ENCODE results near the gene ECD. TPM values are rescaled to one million over a fixed set of nuclear protein-coding genes. Genes with fewer than 3 reads are reported as not detected.

ECD gene
- polyA plus RNA-seq, 2 of the 4 experiments (the other 2 are of a cell fraction): 26.5 to 53.6 TPM

DNA sequence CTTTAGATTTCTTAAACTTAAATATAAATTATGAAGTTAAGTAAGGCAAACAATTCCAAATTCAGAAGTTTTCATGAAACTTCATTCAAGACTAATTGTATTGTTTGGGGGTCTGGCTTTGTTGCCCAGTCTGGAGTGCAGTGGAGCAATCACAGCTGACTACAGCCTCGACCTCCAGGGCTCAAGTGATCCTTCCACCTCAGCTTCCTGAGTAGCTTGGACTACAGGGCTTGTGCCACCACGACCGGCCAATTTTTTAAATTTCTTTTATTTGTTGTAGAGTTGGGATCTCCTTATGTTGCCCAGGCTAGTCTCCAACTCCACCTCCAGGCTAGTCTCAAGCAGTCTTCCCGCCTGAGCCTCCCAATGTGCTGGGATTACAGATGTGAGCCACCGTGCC lies 83.6 kb downstream of the ECD start (continued):
- TF ChIP-seq HMGXB4 (CRISPR knock-in tag; IDR thresholded peaks at IDR 0.05; ENCODE audit: borderline replicate concordance): no peak
- TF ChIP-seq TP53 (CRISPR knock-in tag; IDR thresholded peaks at IDR 0.05): no peak

Small RNA genes within 50 kb of the gene (small RNA-seq; reads per million reads assigned to genes)
- gene RF00019 (0 reads per million in 6 experiments), gene SNORA11F (8.3 to 203 (median 21.2) reads per million in 6 experiments)

Other genes with a start within 250 kb of the ECD start
- not detected in 2 replicates for gene PLA2G12B, start 213.2 kb downstream of the ECD start, polyA plus RNA-seq (2011; rRNA removed)
- not detected in 3 replicates for gene PLA2G12B, start 213.2 kb downstream of the ECD start, polyA plus RNA-seq (2017; fragmentation: RNase III; extraction: RNeasy Plus Mini Kit Qiagen cat#74134 plus additional on column Dnase treatment)
- 46.1 and 49.0 TPM in 2 replicates for gene P4HA1, start 71.1 kb downstream of the ECD start, polyA plus RNA-seq (2011; rRNA removed)
- gene P4HA1, start 71.1 kb downstream of the ECD start, polyA plus RNA-seq (2017; fragmentation: RNase III; extraction: RNeasy Plus Mini Kit Qiagen cat#74134 plus additional on column Dnase treatment): 20.6 to 23.7 TPM (median 22.6 TPM) in 3 replicates
- gene NUDT13, start 57.6 kb downstream of the ECD start, polyA plus RNA-seq (2011; rRNA removed): 4.9 TPM in 2 replicates
- gene NUDT13, start 57.6 kb downstream of the ECD start, polyA plus RNA-seq (2017; fragmentation: RNase III; extraction: RNeasy Plus Mini Kit Qiagen cat#74134 plus additional on column Dnase treatment): 3.5 to 4.3 TPM (median 3.8 TPM) in 3 replicates
- 25.5 and 26.7 TPM in 2 replicates for gene FAM149B1, start 111 bp upstream of the ECD start, polyA plus RNA-seq (2011; rRNA removed)
- 6.9 to 8.4 TPM (median 7.0 TPM) in 3 replicates for gene FAM149B1, start 111 bp upstream of the ECD start, polyA plus RNA-seq (2017; fragmentation: RNase III; extraction: RNeasy Plus Mini Kit Qiagen cat#74134 plus additional on column Dnase treatment)
- 42.7 and 56.3 TPM in 2 replicates for gene DNAJC9, start 79.2 kb upstream of the ECD start, polyA plus RNA-seq (2011; rRNA removed)
- 45.6 to 47.4 TPM (median 46.0 TPM) in 3 replicates for gene DNAJC9, start 79.2 kb upstream of the ECD start, polyA plus RNA-seq (2017; fragmentation: RNase III; extraction: RNeasy Plus Mini Kit Qiagen cat#74134 plus additional on column Dnase treatment)
- 132 and 162 TPM in 2 replicates for gene MRPS16, start 84.6 kb upstream of the ECD start, polyA plus RNA-seq (2011; rRNA removed)
- gene MRPS16, start 84.6 kb upstream of the ECD start, polyA plus RNA-seq (2017; fragmentation: RNase III; extraction: RNeasy Plus Mini Kit Qiagen cat#74134 plus additional on column Dnase treatment): 158 to 166 TPM (median 160 TPM) in 3 replicates
- gene CFAP70, start 190.9 kb upstream of the ECD start, polyA plus RNA-seq (2011; rRNA removed): 0.95 and 0.98 TPM in 2 replicates
- 0.28 to 0.34 TPM (median 0.32 TPM) in 3 replicates for gene CFAP70, start 190.9 kb upstream of the ECD start, polyA plus RNA-seq (2017; fragmentation: RNase III; extraction: RNeasy Plus Mini Kit Qiagen cat#74134 plus additional on column Dnase treatment)
- 150 and 161 TPM in 2 replicates for gene ANXA7, start 246.1 kb upstream of the ECD start, polyA plus RNA-seq (2011; rRNA removed)
- gene ANXA7, start 246.1 kb upstream of the ECD start, polyA plus RNA-seq (2017; fragmentation: RNase III; extraction: RNeasy Plus Mini Kit Qiagen cat#74134 plus additional on column Dnase treatment): 96.0 to 98.0 TPM (median 96.2 TPM) in 3 replicates